CD4-positive, alpha-beta T cell (primary cell): ENCODE results near the gene IBA57. TPM values are rescaled to one million over a fixed set of nuclear protein-coding genes. Genes with fewer than 3 reads are reported as not detected.

Experiments used
- ATAC-seq: fragments of 200-7000 bp; cut with Tn5 transposase; one replicate; pipeline ENCODE4 v1.10.0; 2022; ENCODE audit warnings: mild to moderate bottlenecking; ENCODE audit not compliant: poor library complexity
- CTCF ChIA-PET: fragments of 350-600 bp; sonication (Branson Sonifier 250); formaldehyde crosslinking; loops from one replicate; lab custom pipeline; 2021; ENCODE audit warnings: antibody characterized with exemption, inconsistent platforms; lab: Charles Lee
- POLR2A ChIA-PET: fragments of 350-600 bp; sonication (Branson Sonifier 250); formaldehyde crosslinking; loops from one replicate; lab custom pipeline; 2021; ENCODE audit warnings: antibody characterized with exemption, inconsistent platforms; lab: Charles Lee
- DNase-seq, 14 experiments: peaks; one replicate each; pipeline ENCODE4 v3.0.0-alpha.2; 2013 to 2020; ENCODE audit warnings: mixed read lengths in 2 of 14
- H3K27ac ChIP-seq, 2 donors: one replicate each; pipeline versions ENCODE4 v1.5.1 to v1.7.0; 2013; ENCODE audit warnings: low read length in 2 of 2, low read depth in 1 of 2, mild to moderate bottlenecking in 1 of 2
- H3K27me3 ChIP-seq, 2 experiments: 1 replicate in 1 of 2; 2 replicates in 1 of 2; pipeline versions ENCODE4 v1.6.1 to v1.7.0; 2013; ENCODE audit warnings: low read length in 2 of 2, control low read depth in 1 of 2, mild to moderate bottlenecking in 1 of 2, moderate library complexity in 1 of 2; ENCODE audit not compliant: insufficient read depth in 2 of 2, control insufficient read depth in 1 of 2
- H3K36me3 ChIP-seq: one replicate; pipeline ENCODE4 v1.6.1; 2013; ENCODE audit warnings: low read length, control low read depth; ENCODE audit not compliant: insufficient read depth
- H3K4me1 ChIP-seq: one replicate; pipeline ENCODE4 v1.6.1; 2013; ENCODE audit warnings: low read length, control low read depth; ENCODE audit not compliant: insufficient read depth
- H3K4me3 ChIP-seq: one replicate; pipeline ENCODE4 v1.5.1; 2013; ENCODE audit warnings: mild to moderate bottlenecking, low read length, moderate library complexity
- H3K9me3 ChIP-seq, 2 experiments: 1 replicate in 1 of 2; 2 replicates in 1 of 2; pipeline versions ENCODE4 v1.6.1 to v1.7.0; 2013; ENCODE audit warnings: low read length in 2 of 2, mild to moderate bottlenecking in 2 of 2, control low read depth in 1 of 2, moderate library complexity in 1 of 2; ENCODE audit not compliant: control insufficient read depth in 1 of 2, insufficient read depth in 1 of 2
- H3K27ac Mint-ChIP-seq: one replicate; pipeline ENCODE4 v1.8.0; 2020; ENCODE audit warnings: mixed read lengths
- H3K27me3 Mint-ChIP-seq: one replicate; pipeline ENCODE4 v1.8.0; 2021; ENCODE audit warnings: mixed read lengths
- H3K36me3 Mint-ChIP-seq: one replicate; pipeline ENCODE4 v1.8.0; 2021; ENCODE audit warnings: low read depth, mixed read lengths
- H3K4me1 Mint-ChIP-seq: one replicate; pipeline ENCODE4 v1.8.0; 2021; ENCODE audit warnings: low read depth, mixed read lengths
- H3K4me3 Mint-ChIP-seq: one replicate; pipeline ENCODE4 v1.8.0; 2020; ENCODE audit warnings: mild to moderate bottlenecking, mixed read lengths
- H3K9me3 Mint-ChIP-seq: one replicate; pipeline ENCODE4 v1.8.0; 2020; ENCODE audit warnings: mixed read lengths
- intact Hi-C, 2 experiments: fragments of 100-400 bp; cut with DNase I in 1 of 2; cut with micrococcal nuclease in 1 of 2; formaldehyde crosslinking; loops; one replicate each; pipeline versions ENCODE4 v1.15.1 to v1.9.0; 2023 to 2025; cut with DNase I, micrococcal nuclease
- polyA plus RNA-seq, 2 donors: library from polyadenylated mRNA; unstranded; fragments of 120-200 nt; gene quantifications; one replicate each; pipeline ENCODE4 v1.2.1, GENCODE V29; 2013
- total RNA-seq, 174 experiments: library from RNA in 2 of 174; stranded (reverse) in 2 of 174; gene quantifications; one replicate each; pipeline ENCODE4 v1.2.3 and lab custom pipeline; 2021 to 2026
- TF ChIP-seq, protein P1 (sequence below): fragments of 200-600 bp; IDR thresholded peaks from one replicate; pipeline ENCODE4 v1.8.0; 2022; ENCODE audit warnings: antibody characterized with exemption, mild to moderate bottlenecking

The IBA57 gene
- total RNA-seq: 10 to 100 TPM; 19.7 to 19.9 TPM
- 3.3 TPM for polyA plus RNA-seq (2013, experiment 1 of 2)
- 4.6 TPM for polyA plus RNA-seq (2013, experiment 2 of 2)
- 11.2 to 87.6 (median 21.7) reads per million in 172 experiments for total RNA-seq (lab: John Stamatoyannopoulos, UW)

DNA sequence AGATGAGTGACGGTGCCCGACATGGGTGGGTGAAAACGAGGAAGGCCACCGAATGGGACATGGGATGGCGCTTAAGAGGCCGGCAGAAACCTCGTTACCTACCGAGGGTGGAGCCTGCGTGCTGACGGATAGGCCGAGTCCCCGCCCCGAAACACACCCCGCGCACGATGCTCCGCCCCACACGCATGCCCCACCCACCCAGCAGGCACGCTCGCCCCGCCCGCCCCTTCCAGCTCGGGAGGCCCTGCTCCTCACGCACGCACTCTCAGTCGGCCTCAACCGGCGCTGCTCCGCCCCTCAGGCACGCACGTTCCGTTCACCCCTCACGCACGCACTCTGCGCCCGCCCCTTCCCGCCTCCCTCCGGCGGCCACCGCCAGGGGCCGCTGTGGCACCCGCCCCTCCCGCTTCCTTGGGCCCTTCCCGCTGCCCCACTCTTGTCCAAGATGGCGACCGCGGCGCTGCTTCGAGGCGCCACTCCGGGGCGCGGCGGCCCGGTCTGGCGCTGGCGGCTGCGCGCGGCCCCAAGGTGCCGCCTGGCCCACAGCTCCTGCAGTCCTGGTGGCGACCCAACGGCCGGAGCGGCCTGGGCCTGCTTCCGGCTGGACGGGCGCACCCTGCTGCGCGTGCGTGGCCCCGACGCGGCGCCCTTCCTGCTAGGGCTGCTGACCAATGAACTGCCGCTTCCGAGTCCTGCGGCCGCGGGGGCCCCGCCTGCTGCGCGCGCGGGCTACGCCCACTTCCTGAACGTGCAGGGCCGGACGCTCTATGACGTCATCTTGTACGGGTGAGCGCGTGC, at the start of gene IBA57:
IBA57 (plus strand) TSS at position 433 of the 798 bp plus-strand sequence; CDS start at position 446, 13 bp downstream.
- intact Hi-C loops: loop anchor here (1.0 to 5.0 kb wide), 8 partner anchors 25 to 428 kb away; partner anchors contain the start of genes ARF1 (in 2 of the 2), GUK1 (in 1 of the 2), JMJD4 (in 1 of the 2) and MRPL55 (in 1 of the 2)
- H3K9me3 ChIP-seq: no peaks in the 10 kb centered on the region
- TF ChIP-seq, protein P1, sequence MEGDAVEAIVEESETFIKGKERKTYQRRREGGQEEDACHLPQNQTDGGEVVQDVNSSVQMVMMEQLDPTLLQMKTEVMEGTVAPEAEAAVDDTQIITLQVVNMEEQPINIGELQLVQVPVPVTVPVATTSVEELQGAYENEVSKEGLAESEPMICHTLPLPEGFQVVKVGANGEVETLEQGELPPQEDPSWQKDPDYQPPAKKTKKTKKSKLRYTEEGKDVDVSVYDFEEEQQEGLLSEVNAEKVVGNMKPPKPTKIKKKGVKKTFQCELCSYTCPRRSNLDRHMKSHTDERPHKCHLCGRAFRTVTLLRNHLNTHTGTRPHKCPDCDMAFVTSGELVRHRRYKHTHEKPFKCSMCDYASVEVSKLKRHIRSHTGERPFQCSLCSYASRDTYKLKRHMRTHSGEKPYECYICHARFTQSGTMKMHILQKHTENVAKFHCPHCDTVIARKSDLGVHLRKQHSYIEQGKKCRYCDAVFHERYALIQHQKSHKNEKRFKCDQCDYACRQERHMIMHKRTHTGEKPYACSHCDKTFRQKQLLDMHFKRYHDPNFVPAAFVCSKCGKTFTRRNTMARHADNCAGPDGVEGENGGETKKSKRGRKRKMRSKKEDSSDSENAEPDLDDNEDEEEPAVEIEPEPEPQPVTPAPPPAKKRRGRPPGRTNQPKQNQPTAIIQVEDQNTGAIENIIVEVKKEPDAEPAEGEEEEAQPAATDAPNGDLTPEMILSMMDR: peak; percentile 58
- H3K36me3 Mint-ChIP-seq: peaks cover 23% of the 10 kb centered on the region
- DNase-seq: peak; percentile 99 to 100 (median 100)
- H3K4me1 Mint-ChIP-seq: peaks cover 49% of the 10 kb centered on the region
- CTCF ChIA-PET: interaction anchor here (0.6 to 4.9 kb wide), 29 partner anchors 9 to 684 kb away, joined by 3 to 47 read pairs (median 3); partner anchors contain the start of genes ARF1, GUK1 and MRPL55
- H3K4me1 ChIP-seq: peaks cover 45% of the 10 kb centered on the region
- POLR2A ChIA-PET: interaction anchor here (0.6 to 3.5 kb wide), 24 partner anchors 9 to 1393 kb away, joined by 3 to 56 read pairs (median 9); partner anchors contain the start of genes ABCB10, ARF1, CCSAP and GUK1
- no peaks in the 10 kb centered on the region for H3K9me3 Mint-ChIP-seq
- peaks cover 8% of the 10 kb centered on the region for H3K36me3 ChIP-seq
- H3K27ac ChIP-seq: peak within 1 kb of the TSS; percentile 88 to 97
- peak; percentile 79 for ATAC-seq
- H3K4me3 Mint-ChIP-seq: peak within 1 kb of the TSS; percentile 95
- no peaks in the 10 kb centered on the region for H3K27me3 ChIP-seq
- no peaks in the 10 kb centered on the region for H3K27me3 Mint-ChIP-seq
- peak within 1 kb of the TSS; percentile 70 for H3K4me3 ChIP-seq
- H3K27ac Mint-ChIP-seq: peak within 1 kb of the TSS; percentile 98

DNA sequence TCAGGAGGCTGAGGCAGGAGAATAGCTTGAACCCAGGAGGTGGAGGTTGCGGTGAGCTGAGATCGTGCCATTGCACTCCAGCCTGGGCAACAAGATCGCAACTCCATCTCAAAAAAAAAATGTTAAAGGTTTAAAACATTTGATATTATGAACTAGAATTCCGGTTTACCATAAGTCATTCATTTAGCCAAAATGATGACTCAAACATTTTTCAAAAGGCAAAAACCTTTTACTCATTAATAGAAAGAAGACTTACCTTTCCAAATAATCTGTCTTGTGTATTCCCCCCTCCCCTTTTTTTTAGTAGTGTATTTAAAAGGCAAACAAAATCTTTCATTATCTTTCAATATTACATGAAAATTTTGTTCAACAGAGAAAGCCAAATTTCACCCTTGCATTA, 48.3 kb upstream of the IBA57 start:
- TF ChIP-seq, protein P1: no peak
- Mint-ChIP-seq H3K4me1 (no peaks in the 10 kb centered on the region), H3K27ac (no peak overlapping the region), H3K36me3 (no peaks in the 10 kb centered on the region), H3K4me3 (no peak overlapping the region), H3K9me3 (no peaks in the 10 kb centered on the region), H3K27me3 (no peaks in the 10 kb centered on the region)
- Histone ChIP-seq H3K36me3 (no peaks in the 10 kb centered on the region), H3K4me3 (no peak overlapping the region), H3K27ac (no peak overlapping the region), H3K27me3 (no peaks in the 10 kb centered on the region), H3K4me1 (no peaks in the 10 kb centered on the region), H3K9me3 (no peaks in the 10 kb centered on the region)
- ChIA-PET POLR2A (no interaction called here), CTCF (no interaction called here)
- intact Hi-C loops: no loop called here
- no peak for DNase-seq
- ATAC-seq: no peak

DNA sequence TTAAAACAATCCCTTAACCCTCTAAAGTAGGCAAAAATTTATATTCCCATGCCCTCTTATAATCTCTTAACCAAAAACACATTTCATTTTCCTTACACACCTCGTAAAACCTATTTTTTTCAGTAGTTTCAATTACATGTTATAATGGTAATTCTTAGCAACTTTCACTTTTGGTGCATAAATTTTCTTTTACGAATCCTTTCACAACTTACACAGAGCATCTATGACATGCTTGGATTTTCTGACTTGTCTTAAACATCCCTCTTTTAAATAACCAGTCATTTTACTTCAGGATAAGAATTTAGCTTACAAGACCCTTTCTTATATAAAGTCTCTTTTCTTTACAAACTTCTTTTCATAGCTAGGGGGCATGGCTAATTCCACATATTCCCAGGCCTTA, 47.6 kb upstream of the IBA57 start:
- H3K9me3 Mint-ChIP-seq: no peaks in the 10 kb centered on the region
- no peaks in the 10 kb centered on the region for H3K36me3 Mint-ChIP-seq
- H3K4me3 Mint-ChIP-seq: no peak overlapping the region
- Histone ChIP-seq H3K36me3 (no peaks in the 10 kb centered on the region), H3K27ac (no peak overlapping the region), H3K4me3 (no peak overlapping the region), H3K4me1 (no peaks in the 10 kb centered on the region), H3K27me3 (no peaks in the 10 kb centered on the region), H3K9me3 (no peaks in the 10 kb centered on the region)
- no peaks in the 10 kb centered on the region for H3K4me1 Mint-ChIP-seq
- ChIA-PET POLR2A (interaction anchor here (0.7 to 1.3 kb wide), 2 partner anchors 13 to 36 kb away, joined by 3 read pairs; partner anchors contain the start of gene ARF1), CTCF (no interaction called here)
- H3K27me3 Mint-ChIP-seq: no peaks in the 10 kb centered on the region
- H3K27ac Mint-ChIP-seq: no peak overlapping the region
- DNase-seq (no peak), ATAC-seq (no peak)
- TF ChIP-seq, protein P1: no peak
- intact Hi-C loops: no loop called here
